CD4-positive, alpha-beta T cell treated with Interleukin-17A for 4 hours (primary cell): ENCODE data around the gene CREB3L2.

Experiments
- DNase-seq: peaks from one replicate; pipeline ENCODE4 v3.0.0-alpha.2; 2020; ENCODE audit warnings: mixed read lengths

CREB3L2 gene

DNA sequence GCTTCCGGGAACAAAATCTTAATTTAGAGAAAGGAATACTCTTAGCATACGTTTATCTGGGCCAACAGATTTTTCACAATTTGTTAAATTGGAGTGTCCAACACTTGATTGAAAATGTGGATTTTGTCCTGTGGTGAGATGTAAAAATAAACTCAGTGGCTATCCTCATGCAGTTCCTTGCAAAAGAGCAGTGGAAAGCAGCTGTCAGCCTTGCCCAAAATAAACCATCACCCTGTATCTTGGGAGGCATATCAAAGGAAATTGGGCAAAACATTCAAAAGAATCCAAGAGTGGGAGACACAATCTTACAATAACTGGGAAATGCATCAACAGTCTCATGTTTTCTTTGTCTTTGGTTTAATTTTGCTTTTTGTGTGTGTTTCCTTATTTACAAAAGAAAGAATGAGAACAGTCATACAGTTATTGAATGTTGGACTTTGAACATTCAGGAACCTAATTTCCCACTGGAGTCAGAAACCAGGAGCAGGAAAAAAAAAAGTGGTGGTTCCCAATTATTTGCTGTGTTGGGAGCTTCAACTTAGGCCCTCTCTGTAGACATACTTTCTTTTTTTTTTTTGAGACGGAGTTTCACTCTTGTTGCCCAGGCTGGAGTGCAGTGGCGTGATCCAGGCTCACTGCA is 110.8 kb downstream of the CREB3L2 start:
- DNase-seq: no peak

DNA sequence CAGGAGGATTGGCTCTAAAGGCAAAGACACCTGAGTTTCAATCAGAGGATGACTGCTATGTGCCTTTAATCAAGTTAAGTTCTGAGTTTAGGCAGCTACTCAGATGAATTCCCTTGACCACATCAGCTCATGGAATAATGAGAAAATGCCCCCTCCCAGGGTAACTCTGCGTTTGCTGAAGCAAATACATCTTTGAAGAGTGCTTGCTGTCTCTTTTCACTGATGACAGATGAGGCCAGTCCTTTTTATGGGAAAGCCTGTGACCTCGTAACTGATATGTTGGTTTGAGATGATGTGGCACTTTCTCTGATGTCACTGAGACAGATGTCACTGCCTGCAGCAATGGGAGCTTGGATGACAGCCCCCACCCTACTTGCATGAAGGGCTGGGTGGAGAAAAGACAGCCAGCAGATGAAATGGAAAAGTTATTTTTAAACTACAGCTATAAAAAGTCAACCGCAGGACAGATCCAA is 111.4 kb downstream of the CREB3L2 start:
- DNase-seq: no peak

- no peak for DNase-seq
Measured at GRCh38 chr7:137888241-137888640, 113.6 kb downstream of the CREB3L2 start.

DNA sequence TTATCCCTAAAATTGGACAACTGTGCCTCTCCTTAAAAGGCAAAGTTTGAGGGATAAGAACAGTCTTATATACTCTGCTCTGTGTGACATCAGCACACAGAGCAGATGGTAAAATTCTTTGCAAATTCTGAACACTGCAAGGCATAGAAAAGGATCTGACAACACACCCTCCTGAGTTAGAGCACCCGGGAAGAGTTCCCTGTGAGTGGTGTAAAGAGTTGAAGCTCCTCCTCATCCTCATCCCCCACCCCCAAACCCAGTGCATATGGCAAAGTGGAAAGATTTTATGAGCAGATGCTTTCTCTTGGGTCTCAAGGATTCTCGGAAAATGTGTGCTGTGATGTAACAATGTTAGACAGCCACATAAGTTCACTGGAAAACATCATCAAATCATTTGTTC is 115.1 kb downstream of the CREB3L2 start:
- DNase-seq: no peak

- no peak for DNase-seq
Measured at GRCh38 chr7:137886281-137886680, 115.6 kb downstream of the CREB3L2 start.

- DNase-seq: no peak
Measured at GRCh38 chr7:137885678-137886077, 116.2 kb downstream of the CREB3L2 start.

GRCh38 chr7:137882806-137883205 is 119.1 kb downstream of the CREB3L2 start:
- DNase-seq: no peak

GRCh38 chr7:137882261-137882668 is 119.6 kb downstream of the CREB3L2 start:
- no peak for DNase-seq

GRCh38 chr7:137881607-137882260 is 120.2 kb downstream of the CREB3L2 start:
- DNase-seq: no peak

GRCh38 chr7:137880432-137880831 is 121.5 kb downstream of the CREB3L2 start:
- DNase-seq: no peak

DNA sequence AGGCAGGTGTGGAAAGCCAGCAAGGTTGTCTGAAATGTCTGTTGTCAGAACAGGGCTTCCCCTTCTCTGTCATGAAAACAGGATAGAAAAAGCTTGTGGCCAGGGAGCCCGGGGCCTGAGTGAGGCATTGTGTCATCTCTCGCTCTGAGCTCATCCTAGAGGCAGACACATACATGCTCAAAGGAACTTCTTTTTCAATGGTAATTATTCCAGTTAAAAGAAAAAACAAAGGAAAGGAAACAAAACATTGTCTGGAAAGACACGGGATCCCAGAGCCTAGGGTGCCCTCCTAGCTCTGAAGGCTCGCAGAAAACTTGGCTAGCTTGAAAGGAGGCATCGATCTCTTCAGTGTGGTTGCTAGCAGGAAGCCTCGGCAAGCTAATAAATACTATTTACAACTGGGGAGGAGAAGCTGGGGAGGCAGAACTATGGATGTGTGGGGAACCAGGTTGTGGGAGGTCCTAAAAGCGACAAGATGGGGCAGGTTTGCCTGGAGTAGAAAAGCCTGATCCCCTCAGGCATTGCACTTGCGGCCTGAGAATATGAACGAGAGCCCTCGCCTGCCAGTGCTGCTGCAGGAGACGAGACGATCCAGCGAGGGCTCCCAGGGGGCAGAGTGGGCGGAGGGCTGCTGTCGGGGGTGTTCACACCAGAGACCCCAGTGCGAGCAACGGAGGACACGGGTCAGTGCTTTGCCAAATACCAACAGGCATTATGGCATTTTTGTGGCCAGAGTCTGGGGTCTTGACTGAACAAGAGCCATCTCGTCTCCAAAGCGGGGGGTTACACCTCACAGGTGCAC is 122.3 kb downstream of the CREB3L2 start:
- DNase-seq: no peak

GRCh38 chr7:137878333-137878961 is 123.4 kb downstream of the CREB3L2 start:
- no peak for DNase-seq

GRCh38 chr7:137877027-137877675 is 124.7 kb downstream of the CREB3L2 start:
- DNase-seq: no peak

DNA sequence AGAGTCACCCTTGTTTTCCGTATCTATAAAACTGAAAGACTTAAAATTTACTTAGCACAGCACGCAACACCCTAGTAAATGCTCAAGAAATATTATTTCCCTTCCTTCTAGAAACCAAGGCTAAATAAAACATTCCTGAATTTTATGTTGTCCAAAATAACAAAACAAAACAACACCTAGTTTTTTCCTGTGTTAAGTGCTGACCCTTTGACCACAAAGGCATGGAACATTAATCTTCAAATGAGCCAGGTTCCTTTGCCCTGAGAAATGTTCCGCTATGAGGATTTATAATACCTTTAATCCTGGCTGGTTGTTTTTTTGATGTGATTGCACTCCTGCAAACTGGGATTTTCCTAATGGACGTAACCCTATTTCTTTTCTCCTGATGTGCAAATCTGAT is 126.1 kb downstream of the CREB3L2 start:
- no peak for DNase-seq

GRCh38 chr7:137873979-137874777 is 127.7 kb downstream of the CREB3L2 start:
- DNase-seq: no peak

GRCh38 chr7:137873524-137873923 is 128.4 kb downstream of the CREB3L2 start:
- no peak for DNase-seq

GRCh38 chr7:137871170-137871915 is 130.5 kb downstream of the CREB3L2 start:
- no peak for DNase-seq

DNA sequence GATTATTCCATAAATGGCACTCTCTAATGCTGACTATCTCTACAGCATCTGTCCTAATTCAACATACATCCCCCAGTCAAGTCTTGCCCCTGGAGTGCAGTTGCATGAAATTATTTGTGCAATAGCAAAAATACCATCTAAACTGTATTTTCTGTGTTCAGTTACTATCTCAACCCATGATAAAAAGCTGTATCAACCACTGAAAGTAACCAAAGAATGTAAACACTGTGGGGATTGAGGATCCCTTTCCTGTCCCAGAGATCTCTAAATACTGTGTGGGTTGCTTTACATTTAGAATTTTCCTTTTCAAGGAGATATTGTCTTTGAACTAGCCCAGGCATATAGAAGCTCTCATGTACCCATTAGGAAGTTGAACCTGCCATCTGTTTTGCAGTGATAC is 131.2 kb downstream of the CREB3L2 start:
- DNase-seq: no peak

GRCh38 chr7:137870078-137870477 is 131.8 kb downstream of the CREB3L2 start:
- DNase-seq: no peak

GRCh38 chr7:137869260-137869659 is 132.6 kb downstream of the CREB3L2 start:
- no peak for DNase-seq

DNA sequence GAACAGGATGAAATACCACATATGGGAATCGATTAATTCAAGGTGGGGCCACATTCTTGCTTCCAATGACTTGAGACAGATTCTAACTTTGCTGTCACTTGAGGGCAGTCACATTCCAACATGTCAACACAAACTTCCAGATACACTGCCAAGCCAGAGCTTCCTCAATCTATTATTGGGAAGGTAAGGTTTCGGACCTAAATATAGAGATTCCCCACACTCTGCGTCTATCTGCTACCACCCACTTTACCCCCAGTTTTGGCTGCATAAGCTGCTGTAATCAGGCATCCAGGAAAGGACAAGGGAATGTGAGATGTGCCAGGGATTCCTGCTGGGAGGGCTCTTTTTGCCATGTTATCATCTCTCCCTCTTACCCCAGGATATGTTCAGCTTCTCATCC is 134.6 kb downstream of the CREB3L2 start:
- no peak for DNase-seq
